GM12891 (cell line): ENCODE measurements around the gene USP17L28.
"Not testable (repeated sequence)": the region's sequence is repeated elsewhere in the genome, so short reads cannot be mapped to it uniquely, and the experiment has no call there.

Experiments used
- PAX5 ChIP-seq: IDR thresholded peaks from 2 replicates; pipeline ENCODE4 v1.6.1; 2011; ENCODE audit warnings: low read length, moderate library complexity, mild to moderate bottlenecking; ENCODE audit not compliant: insufficient read depth, severe bottlenecking
- POLR2A ChIP-seq: IDR thresholded peaks from 2 replicates; pipeline ENCODE4 v1.6.1; 2011; ENCODE audit warnings: low read depth, low read length, control low read depth
- POLR2AphosphoS5 ChIP-seq: IDR thresholded peaks from 2 replicates; pipeline ENCODE4 v1.6.1; 2011; ENCODE audit warnings: low read depth, low read length, control low read depth
- POU2F2 ChIP-seq: IDR thresholded peaks from 2 replicates; pipeline ENCODE4 v1.6.1; 2011; ENCODE audit warnings: low read depth, mild to moderate bottlenecking, control low read depth, low read length, moderate library complexity
- SPI1 ChIP-seq: IDR thresholded peaks from 2 replicates; pipeline ENCODE4 v1.6.1; 2011; ENCODE audit warnings: low read depth, low read length, control low read depth
- TAF1 ChIP-seq: IDR thresholded peaks from 2 replicates; pipeline ENCODE4 v1.6.1; 2011; ENCODE audit warnings: low read depth, low read length, control low read depth

- TF ChIP-seq POLR2A, TAF1, POLR2AphosphoS5, SPI1, PAX5, POU2F2: not testable (repeated sequence)
Measured at GRCh38 chr4:9324191-9324590, 24.5 kb upstream of the USP17L28 start.
